Sigmoid colon (tissue), 7 donors: ENCODE data around the gene MXD3. TPM values are rescaled to one million over a fixed set of nuclear protein-coding genes. Genes with fewer than 3 reads are reported as not detected.
A peak's percentile ranks its signal among the peaks of the same experiment; 100 is the strongest.

ENCODE experiments used
- DNase-seq: peaks from one replicate; pipeline ENCODE4 v3.0.0-alpha.2; 2019
- H3K27ac ChIP-seq, 4 donors: fragments of 200-600 bp; sonication (generic); one replicate each; pipeline ENCODE4 v1.5.1; 2016 to 2019; ENCODE audit warnings: mild to moderate bottlenecking in 1 of 4
- H3K27me3 ChIP-seq, 3 donors: fragments of 200-600 bp; sonication (generic); one replicate each; pipeline ENCODE4 v1.5.1; 2019; ENCODE audit warnings: mild to moderate bottlenecking in 1 of 3
- H3K36me3 ChIP-seq, 4 donors: fragments of 200-600 bp; sonication (generic); one replicate each; pipeline ENCODE4 v1.5.1; 2016 to 2019
- H3K4me1 ChIP-seq, 4 donors: fragments of 200-600 bp; sonication (generic); one replicate each; pipeline ENCODE4 v1.5.1; 2017 to 2019
- H3K4me3 ChIP-seq, 4 donors: fragments of 200-600 bp; sonication (generic); one replicate each; pipeline ENCODE4 v1.5.1; 2017 to 2019; ENCODE audit warnings: mild to moderate bottlenecking in 2 of 4, moderate library complexity in 1 of 4
- H3K9me3 ChIP-seq, 4 donors: fragments of 200-600 bp in 3 of 4; sonication (generic) in 3 of 4; one replicate each; pipeline versions ENCODE4 v1.5.1 to v1.6.1; 2013 to 2019
- CTCF ChIP-seq, 4 experiments: fragments of 450-650 bp in 3 of 4; fragments of 200-600 bp in 1 of 4; IDR thresholded peaks; one replicate each; pipeline ENCODE4 v1.5.1; 2016 to 2019; ENCODE audit warnings: antibody characterized with exemption in 4 of 4, mild to moderate bottlenecking in 3 of 4, moderate library complexity in 2 of 4
- EP300 ChIP-seq, 4 donors: sonication (generic); formaldehyde crosslinking; IDR thresholded peaks; one replicate each; pipeline ENCODE4 v1.6.1; 2017; ENCODE audit warnings: antibody characterized with exemption in 4 of 4
- POLR2A ChIP-seq, 2 donors: fragments of 450-650 bp; IDR thresholded peaks; one replicate each; pipeline ENCODE4 v1.6.1; 2016; ENCODE audit warnings: antibody characterized with exemption in 2 of 2, mild to moderate bottlenecking in 2 of 2, moderate library complexity in 2 of 2
- POLR2AphosphoS5 ChIP-seq, 4 donors: sonication (generic); formaldehyde crosslinking; IDR thresholded peaks; one replicate each; pipeline ENCODE4 v1.6.1; 2017; ENCODE audit warnings: antibody characterized with exemption in 4 of 4
- WGBS, 2 donors: extraction: QIAGEN DNeasy Blood & Tissue Kit; methylation state at CpG; one replicate each; pipeline ENCODE4 v1.1.7; 2013; 5-methylcytosine and 5-hydroxymethylcytosine counted together
- intact Hi-C: fragments of 100-400 bp; cut with DNase I; formaldehyde crosslinking; loops from one replicate; pipeline ENCODE4 v1.15.1; 2023
- polyA plus RNA-seq, 3 donors: library from polyadenylated mRNA; stranded (reverse); fragments of 200-250 nt; gene quantifications; one replicate each; pipeline ENCODE4 v1.2.3, GENCODE V29; 2013
- total RNA-seq, 4 donors: library from RNA; depleted of rRNA; stranded (reverse); fragments of >200 nt; gene quantifications; one replicate each; pipeline ENCODE4 v1.1.0, GENCODE V29; 2016
- donor health status: healthy with polysubstance abuse.
- donor health status: Bipolar disorder and iron deficiency.
- donor health status: healthy.

Gene MXD3
- total and polyA plus RNA-seq, 7 donors = 2.1 to 23.8 (median 8.2) TPM

DNA sequence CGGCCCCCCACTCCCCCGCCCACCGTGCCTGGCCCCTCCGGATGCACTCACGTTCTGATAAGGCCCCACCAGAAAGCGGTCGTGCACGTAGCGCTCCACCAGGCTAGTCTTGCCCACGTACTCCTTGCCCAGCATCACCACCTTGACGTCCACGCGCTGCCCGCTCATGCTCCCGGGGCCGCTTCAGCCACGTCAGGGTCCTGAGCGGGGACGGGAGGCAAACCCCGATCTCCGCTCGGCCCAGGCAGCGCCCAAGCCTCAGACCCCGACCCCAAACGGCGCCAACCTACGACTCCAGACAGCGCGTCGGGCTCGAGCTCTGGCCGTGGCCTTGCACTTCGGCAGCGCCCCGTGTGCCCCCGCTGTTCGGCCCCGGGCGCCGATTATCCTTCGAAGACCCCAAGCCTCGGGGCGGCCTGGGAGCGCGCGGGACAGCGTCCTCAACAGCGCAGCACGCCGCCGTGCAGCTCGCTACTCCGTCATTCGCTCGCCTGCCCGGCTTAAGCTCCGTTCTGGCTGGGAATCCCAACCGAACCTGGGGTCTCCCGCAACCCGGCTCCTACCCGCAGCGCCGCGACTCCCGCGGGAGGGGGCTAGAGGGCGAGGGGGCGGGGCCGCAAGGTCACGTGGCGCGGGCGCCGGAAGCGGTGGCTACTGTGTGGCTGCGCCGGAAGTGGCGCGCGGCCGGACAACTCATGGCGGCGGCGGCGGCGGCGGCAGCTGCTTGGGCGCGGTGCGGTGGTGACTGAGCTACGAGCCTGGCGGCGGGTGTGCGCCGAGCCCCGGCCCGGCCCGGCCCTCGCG lies 8.4 kb downstream of the MXD3 start, which contains the start of the genes PRELID1 and RAB24:
Gene PRELID1, plus strand, starts transcription at position 679 of the 804 bp plus-strand sequence. CDS start 187 bp downstream, outside the sequence.
Gene RAB24, minus strand, starts transcription at position 599 of the 804 bp plus-strand sequence. Its CDS starts 431 bp downstream, at position 168.
- Histone ChIP-seq H3K4me3 (peak within 1 kb of the TSS; percentile 78 to 88 (median 84)), H3K36me3 (peaks cover 0 to 34% (median 14%) of the 10 kb centered on the region in 4 donors), H3K9me3 (no peaks in the 10 kb centered on the region), H3K4me1 (peaks cover 0 to 64% (median 47%) of the 10 kb centered on the region in 4 donors), H3K27ac (peak within 1 kb of the TSS; percentile 84 to 90 (median 86)), H3K27me3 (no peaks in the 10 kb centered on the region)
- WGBS, 2 donors = 0 to 1% methylated on average over 100 of the region's 100 CpGs
- intact Hi-C loops = no loop called here
- TF ChIP-seq CTCF (IDR thresholded peaks at IDR 0.05) (peak in 2 of 4 experiments; percentile 17 to 24), POLR2A (IDR thresholded peaks at IDR 0.05) (peak; percentile 11 to 58), POLR2AphosphoS5 (IDR thresholded peaks at IDR 0.05) (peak; percentile 77 to 91 (median 85)), EP300 (IDR thresholded peaks at IDR 0.05) (no peak)
- DNase-seq = peak; percentile 94

GRCh38 chr5:177302354-177303110 lies 9.2 kb downstream of the MXD3 start:
- Histone ChIP-seq H3K9me3 (no peaks in the 10 kb centered on the region), H3K27me3 (no peaks in the 10 kb centered on the region), H3K27ac (peak overlapping the region; percentile 84 to 90 (median 86)), H3K36me3 (peaks cover 0 to 32% (median 16%) of the 10 kb centered on the region in 4 donors), H3K4me3 (peak overlapping the region; percentile 78 to 88 (median 84)), H3K4me1 (peaks cover 0 to 61% (median 47%) of the 10 kb centered on the region in 4 donors)
- WGBS, 2 donors = 28 to 36% methylated on average over 24 of the region's 24 CpGs
- peak; percentile 64 for DNase-seq
- intact Hi-C loops = no loop called here
- TF ChIP-seq CTCF (IDR thresholded peaks at IDR 0.05) = no peak
- no peak for TF ChIP-seq POLR2A (IDR thresholded peaks at IDR 0.05)
- TF ChIP-seq POLR2AphosphoS5 (IDR thresholded peaks at IDR 0.05) = no peak
- no peak for TF ChIP-seq EP300 (IDR thresholded peaks at IDR 0.05)

GRCh38 chr5:177301503-177302165 lies 10.1 kb downstream of the MXD3 start:
- intact Hi-C loops = no loop called here
- H3K4me3 ChIP-seq = no peak overlapping the region
- H3K27me3 ChIP-seq = no peaks in the 10 kb centered on the region
- WGBS, 2 donors = 25 to 62% methylated on average over 7 of the region's 7 CpGs
- H3K36me3 ChIP-seq = peaks cover 0 to 28% (median 10%) of the 10 kb centered on the region in 4 donors
- peaks cover 0 to 61% (median 47%) of the 10 kb centered on the region in 4 donors for H3K4me1 ChIP-seq
- no peaks in the 10 kb centered on the region for H3K9me3 ChIP-seq
- H3K27ac ChIP-seq = peak overlapping the region in 3 of 4 donors; percentile 46 to 90 (median 47)
- DNase-seq = peak; percentile 65
- TF ChIP-seq EP300 (IDR thresholded peaks at IDR 0.05) (no peak), POLR2AphosphoS5 (IDR thresholded peaks at IDR 0.05) (no peak), POLR2A (IDR thresholded peaks at IDR 0.05) (no peak), CTCF (IDR thresholded peaks at IDR 0.05) (no peak)

DNA sequence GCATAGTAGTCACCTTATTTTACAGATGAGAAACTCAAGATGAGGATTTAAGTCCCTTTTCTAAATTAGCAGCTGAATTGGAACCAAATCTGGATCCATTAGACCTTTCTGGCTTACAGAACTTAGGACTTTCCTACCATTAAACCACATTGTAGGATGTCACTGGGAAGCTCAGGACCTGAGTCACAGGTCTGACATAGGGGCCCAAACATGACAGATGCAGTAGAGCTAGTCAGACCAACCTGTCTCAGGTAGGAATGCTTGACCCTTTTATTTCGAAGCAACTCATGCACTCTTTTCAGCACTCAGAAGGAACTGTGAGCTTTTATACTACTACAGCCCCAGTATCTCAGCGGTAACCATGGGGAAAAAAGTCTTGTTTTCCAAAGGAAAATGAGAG lies 10.7 kb downstream of the MXD3 start:
- Histone ChIP-seq H3K27me3 (no peaks in the 10 kb centered on the region), H3K4me1 (peaks cover 0 to 61% (median 47%) of the 10 kb centered on the region in 4 donors), H3K27ac (peak overlapping the region; percentile 46 to 71 (median 57)), H3K9me3 (no peaks in the 10 kb centered on the region), H3K4me3 (no peak overlapping the region), H3K36me3 (peaks cover 0 to 28% (median 6%) of the 10 kb centered on the region in 4 donors)
- no peak for TF ChIP-seq CTCF (IDR thresholded peaks at IDR 0.05)
- 71 to 80% methylated on average over 2 of the region's 2 CpGs for WGBS, 2 donors
- DNase-seq = no peak
- intact Hi-C loops = no loop called here
